HL-60/S4 treated with retinoic acid at 250 ng/mL for 4 days and 3 days (cell line): ENCODE data around the gene CA5A.

Experiments used
- in situ Hi-C: fragments of 300-500 bp; cut with MboI; formaldehyde crosslinking; loops from 2 replicates; pipeline ENCODE4 v1.7.0; 2022; ENCODE audit warnings: low sequenced_read_pairs

CA5A gene

GRCh38 chr16:87841340-87842208, 94.8 kb downstream of the CA5A start:
- in situ Hi-C loops = no loop called here

GRCh38 chr16:87840271-87840978, 95.9 kb downstream of the CA5A start:
- in situ Hi-C loops = no loop called here

GRCh38 chr16:87839542-87840270, 96.6 kb downstream of the CA5A start:
- in situ Hi-C loops = no loop called here

- in situ Hi-C loops = no loop called here
Observed at GRCh38 chr16:87838643-87839541, 97.4 kb downstream of the CA5A start.
